B cell (primary cell): ENCODE data around the gene ZNF692.

Experiments
- CTCF ChIP-seq: fragments of 200-600 bp; IDR thresholded peaks from one replicate; pipeline ENCODE4 v1.8.0; 2022; ENCODE audit warnings: antibody characterized with exemption, mild to moderate bottlenecking
- EZH2 ChIP-seq: IDR thresholded peaks from 2 replicates; pipeline ENCODE4 v1.6.1; 2012; ENCODE audit warnings: borderline replicate concordance, low read depth, mild to moderate bottlenecking, moderate library complexity, low read length; ENCODE audit not compliant: insufficient read depth, poor library complexity, severe bottlenecking

GRCh38 chr1:248861616-248862015 is 2.7 kb upstream of the ZNF692 start:
- TF ChIP-seq CTCF (no peak), EZH2 (no peak)
